Stimulated activated CD8-positive, alpha-beta memory T cell treated with anti-CD3 and anti-CD28 coated beads, Interleukin-15, amount 100 ng/mL, for 48 hours (primary cell): ENCODE results near the gene OLIG3.

ENCODE experiments used
- DNase-seq, 2 donors: peaks; one replicate each; pipeline ENCODE4 v3.0.0-alpha.2; 2020; ENCODE audit warnings: low read depth in 2 of 2

OLIG3 gene

DNA sequence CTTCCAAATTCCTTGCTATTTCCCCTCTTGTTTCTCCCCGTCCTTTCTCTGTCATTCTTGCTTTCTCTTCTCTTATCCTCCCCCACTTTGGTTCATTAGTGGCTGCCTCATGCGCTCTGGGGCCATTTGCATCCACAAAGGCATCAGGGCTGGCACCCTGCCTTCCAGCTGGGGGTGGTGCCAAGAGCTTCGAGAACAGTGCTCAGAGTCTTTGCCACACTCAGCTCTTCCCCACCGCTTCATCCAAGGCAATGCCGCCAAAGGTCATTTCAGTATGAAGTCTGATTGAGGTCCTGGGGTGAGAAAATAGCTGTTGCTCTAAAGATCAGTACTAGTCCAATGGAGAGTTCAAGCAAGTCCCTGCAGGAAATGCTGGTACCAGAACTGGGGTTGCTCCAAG, 22.7 kb downstream of the OLIG3 start:
- DNase-seq, result no peak

DNA sequence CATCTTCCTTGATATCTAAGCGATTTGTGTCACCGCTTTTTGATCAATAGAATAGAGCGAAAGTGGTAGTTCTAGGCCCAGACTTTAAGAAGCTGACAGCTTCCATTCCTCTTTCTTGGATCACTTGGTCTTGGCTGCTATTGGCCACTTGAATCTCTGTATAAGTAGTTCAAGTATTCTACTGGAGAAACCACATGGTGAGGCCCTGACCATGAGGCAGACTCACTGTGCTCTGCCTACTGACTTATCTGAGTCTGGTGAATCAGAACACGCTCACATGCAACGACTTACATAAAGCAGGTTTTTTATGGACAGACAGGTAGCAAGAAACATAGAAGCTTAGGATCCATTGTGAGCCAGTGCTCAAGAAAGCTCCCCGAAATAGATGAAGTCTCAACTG, 27.0 kb downstream of the OLIG3 start:
- no peak for DNase-seq

DNA sequence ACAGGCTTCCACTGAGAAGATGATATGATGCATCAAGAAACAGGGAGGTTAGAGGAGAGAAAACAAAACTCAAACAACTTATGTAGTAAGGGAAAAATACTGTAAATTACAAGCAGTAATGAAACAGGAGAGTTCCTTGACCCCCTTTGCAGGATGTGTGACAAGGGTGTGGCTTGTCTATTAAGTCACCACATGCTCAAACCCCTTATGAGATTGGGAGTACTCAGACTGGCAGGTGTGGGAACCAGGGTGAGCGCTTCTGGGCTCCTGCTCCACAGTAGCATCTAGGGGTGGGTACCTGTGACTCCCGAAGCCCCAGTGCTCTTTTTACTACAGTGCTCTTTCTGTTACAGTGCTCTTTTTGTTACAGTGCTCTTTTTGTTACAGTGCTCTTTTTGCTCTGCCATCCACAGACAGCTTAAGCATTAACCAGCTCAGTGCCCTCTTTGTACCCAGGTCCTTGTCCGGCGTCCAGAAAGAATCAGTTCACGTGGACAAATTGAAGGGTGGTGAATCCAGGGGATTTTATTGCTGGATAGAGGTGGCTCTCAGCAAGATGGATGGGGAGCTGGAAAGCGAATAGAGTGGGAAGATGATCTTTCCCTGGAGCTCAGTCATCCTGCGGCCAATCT, 28.7 kb downstream of the OLIG3 start:
- no peak for DNase-seq

DNA sequence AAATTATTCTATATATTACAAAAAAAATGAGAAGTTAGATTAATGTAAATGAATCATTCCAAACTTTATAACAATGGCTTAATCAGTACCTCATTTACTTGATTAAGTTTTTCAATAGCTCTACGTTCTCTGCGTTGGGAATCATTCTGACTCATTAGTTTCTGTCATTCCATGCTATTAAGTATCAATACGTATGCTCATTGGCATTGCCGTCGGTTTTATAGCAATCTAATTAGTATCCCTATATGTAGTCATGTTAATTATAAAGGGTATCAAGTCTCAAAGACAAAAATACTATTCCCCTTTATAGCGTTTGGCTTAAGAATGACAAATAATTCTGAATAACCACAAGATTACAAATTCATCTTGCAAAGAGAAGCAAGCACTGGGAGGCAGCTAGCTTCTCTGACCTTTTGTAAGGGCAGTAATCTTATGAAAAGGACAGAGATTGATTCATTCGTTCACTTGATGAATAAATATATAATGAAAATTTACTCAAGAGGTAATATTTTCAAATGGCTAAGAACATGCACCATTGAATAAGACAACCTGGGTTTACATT, 41.8 kb downstream of the OLIG3 start:
- DNase-seq, result no peak

DNA sequence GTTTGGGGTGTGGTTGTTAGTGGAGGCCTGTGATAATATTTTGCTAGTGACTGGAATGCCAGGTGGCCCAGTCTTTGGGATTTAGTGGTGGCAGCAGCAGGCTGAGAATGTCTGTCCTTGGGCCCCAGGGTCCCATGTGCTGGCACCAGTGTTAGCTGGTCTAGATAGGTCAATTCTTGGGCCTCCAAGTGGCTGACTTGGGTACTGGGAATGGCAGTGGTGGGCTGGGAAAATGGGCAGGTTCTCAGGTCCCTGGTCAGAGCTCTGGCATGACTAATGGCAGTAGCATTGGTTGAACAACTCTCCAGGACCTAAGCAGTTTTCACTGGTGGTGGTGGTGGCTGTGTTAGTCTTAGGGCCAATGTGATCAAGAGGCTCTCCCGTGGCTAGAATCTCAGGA, 50.3 kb downstream of the OLIG3 start:
- no peak for DNase-seq
